CD14-positive monocyte (primary cell): Measurements from ENCODE around the gene RASAL2. TPM values are rescaled to one million over a fixed set of nuclear protein-coding genes. Genes with fewer than 3 reads are reported as not detected.

Experiments used
- DNase-seq, 3 donors: peaks; one replicate each; pipeline ENCODE4 v3.0.0-alpha.2; 2011 to 2022
- H2AFZ ChIP-seq: 2 replicates; pipeline ENCODE4 v1.6.0; 2012; ENCODE audit warnings: mild to moderate bottlenecking, low read depth, low read length, inconsistent platforms; ENCODE audit not compliant: insufficient read depth, poor library complexity, severe bottlenecking
- H3K27ac ChIP-seq, 2 donors: 1 replicate in 1 of 2; 2 replicates in 1 of 2; pipeline ENCODE4 v1.5.1; 2012 to 2013; ENCODE audit warnings: low read length in 2 of 2, control low read depth in 1 of 2, inconsistent platforms in 1 of 2, low read depth in 1 of 2, mild to moderate bottlenecking in 1 of 2
- H3K27me3 ChIP-seq, 2 donors: one replicate each; pipeline versions ENCODE4 v1.6.0 to v1.6.1; 2011 to 2013; ENCODE audit warnings: low read length in 2 of 2; ENCODE audit not compliant: control insufficient read depth in 2 of 2, insufficient read depth in 2 of 2
- H3K36me3 ChIP-seq, 2 donors: replicated peaks in 1 of 2; 1 replicate in 1 of 2; 2 replicates in 1 of 2; pipeline versions ENCODE4 v1.5.1 to v1.6.1; 2012 to 2013; ENCODE audit warnings: low read length in 2 of 2, control low read depth in 1 of 2, inconsistent platforms in 1 of 2, mild to moderate bottlenecking in 1 of 2; ENCODE audit not compliant: insufficient read depth in 2 of 2, control insufficient read depth in 1 of 2
- H3K4me1 ChIP-seq, 2 donors: 1 replicate in 1 of 2; 2 replicates in 1 of 2; pipeline versions ENCODE4 v1.5.1 to v1.6.1; 2012 to 2013; ENCODE audit warnings: low read length in 2 of 2, control low read depth in 1 of 2, inconsistent platforms in 1 of 2, mild to moderate bottlenecking in 1 of 2, moderate library complexity in 1 of 2; ENCODE audit not compliant: insufficient read depth in 2 of 2, control insufficient read depth in 1 of 2
- H3K4me2 ChIP-seq: replicated peaks from 2 replicates; pipeline ENCODE3; 2012; ENCODE audit warnings: low read length, moderate library complexity, mild to moderate bottlenecking; ENCODE audit not compliant: poor library complexity, severe bottlenecking; ENCODE audit errors: extremely low read depth
- H3K4me3 ChIP-seq, 3 experiments: fragments of 200-600 bp in 1 of 3; sonication (generic) in 1 of 3; replicated peaks in 1 of 3; 1 replicate in 2 of 3; 2 replicates in 1 of 3; pipeline ENCODE4 v1.5.1; 2011 to 2013; ENCODE audit warnings: low read length in 3 of 3, mild to moderate bottlenecking in 3 of 3, control low read depth in 2 of 3, low read depth in 2 of 3, inconsistent platforms in 1 of 3, moderate library complexity in 1 of 3
- H3K79me2 ChIP-seq: 2 replicates; pipeline ENCODE4 v1.6.0; 2012; ENCODE audit warnings: mild to moderate bottlenecking, control low read depth, inconsistent platforms, low read length, moderate library complexity; ENCODE audit not compliant: insufficient read depth
- H3K9ac ChIP-seq: 2 replicates; pipeline ENCODE4 v1.6.0; 2017; ENCODE audit warnings: low read length, mild to moderate bottlenecking; ENCODE audit not compliant: insufficient read depth, poor library complexity, severe bottlenecking
- H3K9me3 ChIP-seq, 2 donors: replicated peaks in 1 of 2; 1 replicate in 1 of 2; 2 replicates in 1 of 2; pipeline versions ENCODE4 v1.5.1 to v1.6.1; 2012 to 2013; ENCODE audit warnings: low read length in 2 of 2, control low read depth in 1 of 2; ENCODE audit not compliant: control insufficient read depth in 1 of 2, insufficient read depth in 1 of 2
- H4K20me1 ChIP-seq: 2 replicates; pipeline ENCODE4 v1.6.0; 2012; ENCODE audit warnings: mild to moderate bottlenecking, low read length, control low read depth, moderate library complexity; ENCODE audit not compliant: insufficient read depth
- H3K27ac Mint-ChIP-seq, 7 donors: one replicate each; pipeline ENCODE4 v1.8.0; 2020; ENCODE audit warnings: mild to moderate bottlenecking in 7 of 7, mixed read lengths in 7 of 7, moderate library complexity in 6 of 7, inconsistent platforms in 2 of 7
- H3K27me3 Mint-ChIP-seq, 3 donors: one replicate each; pipeline ENCODE4 v1.8.0; 2021 to 2022; ENCODE audit warnings: low read depth in 3 of 3, mild to moderate bottlenecking in 3 of 3, mixed read lengths in 3 of 3, moderate library complexity in 3 of 3, inconsistent platforms in 1 of 3
- H3K36me3 Mint-ChIP-seq, 2 donors: one replicate each; pipeline ENCODE4 v1.8.0; 2020; ENCODE audit warnings: mixed read lengths in 2 of 2, inconsistent platforms in 1 of 2, mild to moderate bottlenecking in 1 of 2
- H3K4me1 Mint-ChIP-seq: one replicate; pipeline ENCODE4 v1.8.0; 2020; ENCODE audit warnings: mild to moderate bottlenecking, mixed read lengths
- H3K4me3 Mint-ChIP-seq, 2 donors: one replicate each; pipeline ENCODE4 v1.8.0; 2020; ENCODE audit warnings: mild to moderate bottlenecking in 2 of 2, mixed read lengths in 2 of 2, moderate library complexity in 1 of 2
- H3K9me3 Mint-ChIP-seq, 7 donors: one replicate each; pipeline ENCODE4 v1.8.0; 2020 to 2022; ENCODE audit warnings: mixed read lengths in 7 of 7, mild to moderate bottlenecking in 6 of 7, moderate library complexity in 6 of 7, inconsistent platforms in 2 of 7
- WGBS: methylation state at CpG from one replicate; pipeline ENCODE4 v1.1.5; 2013; ENCODE audit warnings: missing lambda C conversion rate; ENCODE audit not compliant: insufficient coverage; 5-methylcytosine and 5-hydroxymethylcytosine counted together
- intact Hi-C, 2 donors: fragments of 100-400 bp; cut with micrococcal nuclease; formaldehyde crosslinking; loops; one replicate each; pipeline versions ENCODE4 v1.15.0 to v1.15.1; 2023
- polyA plus RNA-seq, 3 donors: library from polyadenylated mRNA; depleted of rRNA in 1 of 3; unstranded in 2 of 3; stranded (reverse) in 1 of 3; fragments of 300-500 nt in 2 of 3; fragments of >200 nt in 1 of 3; fragmentation: Illumina TruSeq in 2 of 3; gene quantifications; 1 replicate in 2 of 3; 2 replicates in 1 of 3; pipeline ENCODE4 v1.2.3, GENCODE V29; 2012 to 2021
- TF ChIP-seq, protein P1 (sequence below): fragments of 200-600 bp; IDR thresholded peaks from one replicate; pipeline ENCODE4 v1.8.0; 2022; ENCODE audit warnings: antibody characterized with exemption, mild to moderate bottlenecking

Gene RASAL2
- polyA plus RNA-seq, 3 donors, result 0.15 to 1.00 (median 0.63) TPM

DNA sequence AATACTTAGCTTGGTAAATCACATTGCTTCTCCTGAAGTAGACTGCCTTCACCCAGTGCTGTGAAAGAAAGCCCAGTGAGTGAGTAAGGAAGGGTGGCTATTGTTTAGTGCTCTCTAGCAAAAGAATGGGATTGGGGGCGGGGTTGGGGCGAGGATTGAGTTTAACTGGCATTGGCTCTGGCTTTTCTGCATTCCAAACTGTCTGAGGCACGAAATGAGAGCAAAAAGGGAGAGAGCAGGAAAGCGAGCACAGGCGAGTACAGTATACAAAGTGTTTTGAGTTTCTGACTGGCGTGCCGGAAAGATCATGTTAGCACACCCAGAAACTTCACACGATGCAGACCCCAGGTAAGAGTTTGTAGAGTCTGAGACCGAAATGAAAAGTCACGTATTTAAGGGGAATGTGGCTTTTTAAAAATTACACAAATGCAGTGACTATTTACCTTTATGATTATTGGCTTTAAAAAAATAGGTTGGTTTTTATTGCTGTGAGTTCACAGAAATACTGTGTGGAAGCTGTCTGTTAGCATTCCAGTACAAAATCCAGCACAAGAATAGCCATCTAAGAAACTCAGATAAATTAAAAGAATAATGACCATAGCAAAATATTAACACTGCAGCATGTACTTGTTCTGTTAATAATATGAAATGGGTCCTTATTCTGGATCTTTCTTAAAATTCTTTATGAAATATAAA is 247.5 kb downstream of the RASAL2 start:
- 96% methylated on average over 3 of the region's 10 CpGs for WGBS
- no peak overlapping the region for H3K4me3 ChIP-seq
- no peaks in the 10 kb centered on the region for H3K79me2 ChIP-seq
- H2AFZ ChIP-seq, result no peak overlapping the region
- H3K4me2 ChIP-seq, result no peak overlapping the region
- H3K27ac ChIP-seq, result no peak overlapping the region
- no peak overlapping the region for H3K4me3 Mint-ChIP-seq
- H3K9me3 Mint-ChIP-seq, result no peaks in the 10 kb centered on the region
- H3K9me3 ChIP-seq, result no peaks in the 10 kb centered on the region
- no peaks in the 10 kb centered on the region for H3K36me3 ChIP-seq
- H3K27me3 ChIP-seq, result no peaks in the 10 kb centered on the region
- H3K4me1 ChIP-seq, result peaks cover 21 to 22% of the 10 kb centered on the region in 2 donors
- H3K36me3 Mint-ChIP-seq, result no peaks in the 10 kb centered on the region
- no peaks in the 10 kb centered on the region for H3K27me3 Mint-ChIP-seq
- no peak overlapping the region for H3K9ac ChIP-seq
- peaks cover 23% of the 10 kb centered on the region for H3K4me1 Mint-ChIP-seq
- no peak overlapping the region for H3K27ac Mint-ChIP-seq
- TF ChIP-seq, protein P1, sequence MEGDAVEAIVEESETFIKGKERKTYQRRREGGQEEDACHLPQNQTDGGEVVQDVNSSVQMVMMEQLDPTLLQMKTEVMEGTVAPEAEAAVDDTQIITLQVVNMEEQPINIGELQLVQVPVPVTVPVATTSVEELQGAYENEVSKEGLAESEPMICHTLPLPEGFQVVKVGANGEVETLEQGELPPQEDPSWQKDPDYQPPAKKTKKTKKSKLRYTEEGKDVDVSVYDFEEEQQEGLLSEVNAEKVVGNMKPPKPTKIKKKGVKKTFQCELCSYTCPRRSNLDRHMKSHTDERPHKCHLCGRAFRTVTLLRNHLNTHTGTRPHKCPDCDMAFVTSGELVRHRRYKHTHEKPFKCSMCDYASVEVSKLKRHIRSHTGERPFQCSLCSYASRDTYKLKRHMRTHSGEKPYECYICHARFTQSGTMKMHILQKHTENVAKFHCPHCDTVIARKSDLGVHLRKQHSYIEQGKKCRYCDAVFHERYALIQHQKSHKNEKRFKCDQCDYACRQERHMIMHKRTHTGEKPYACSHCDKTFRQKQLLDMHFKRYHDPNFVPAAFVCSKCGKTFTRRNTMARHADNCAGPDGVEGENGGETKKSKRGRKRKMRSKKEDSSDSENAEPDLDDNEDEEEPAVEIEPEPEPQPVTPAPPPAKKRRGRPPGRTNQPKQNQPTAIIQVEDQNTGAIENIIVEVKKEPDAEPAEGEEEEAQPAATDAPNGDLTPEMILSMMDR, result no peak
- DNase-seq, result no peak
- intact Hi-C loops, result no loop called here
- no peaks in the 10 kb centered on the region for H4K20me1 ChIP-seq

DNA sequence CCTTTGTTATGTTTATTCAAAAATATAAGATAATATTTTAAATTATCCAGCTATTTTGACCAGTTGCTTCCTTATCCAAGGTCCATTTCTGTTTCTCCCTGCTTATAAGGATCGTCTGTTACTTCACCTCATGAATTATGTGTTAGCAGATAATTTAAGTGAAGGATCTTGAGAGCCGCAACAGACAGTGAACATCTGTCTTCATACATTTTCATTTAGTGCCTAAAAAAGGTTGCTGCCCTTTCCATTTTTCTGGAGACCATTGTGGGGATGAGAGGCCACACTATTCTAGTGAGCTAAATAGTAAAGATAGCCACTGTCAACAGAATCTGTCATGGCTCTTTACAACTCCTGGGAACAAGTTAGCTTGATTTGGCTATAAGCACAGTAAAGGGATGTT is 248.8 kb downstream of the RASAL2 start:
- no peaks in the 10 kb centered on the region for H3K79me2 ChIP-seq
- intact Hi-C loops, result no loop called here

More for the DNA sequence above, 248.8 kb downstream of the RASAL2 start:
- no peak overlapping the region for H3K4me2 ChIP-seq
- Mint-ChIP-seq H3K9me3 (no peaks in the 10 kb centered on the region), H3K27ac (no peak overlapping the region), H3K27me3 (no peaks in the 10 kb centered on the region), H3K4me3 (no peak overlapping the region), H3K4me1 (peaks cover 24% of the 10 kb centered on the region), H3K36me3 (no peaks in the 10 kb centered on the region)
- H3K4me1 ChIP-seq, result peaks cover 21 to 22% of the 10 kb centered on the region in 2 donors
- no peak overlapping the region for H3K4me3 ChIP-seq
- no CpG with 5 or more reads among the region's 2 CpGs for WGBS
- no peak overlapping the region for H2AFZ ChIP-seq
- H3K36me3 ChIP-seq, result no peaks in the 10 kb centered on the region
- no peak overlapping the region for H3K27ac ChIP-seq
- TF ChIP-seq, protein P1, result no peak
- no peak for DNase-seq
- no peaks in the 10 kb centered on the region for H4K20me1 ChIP-seq
- no peak overlapping the region for H3K9ac ChIP-seq
- no peaks in the 10 kb centered on the region for H3K27me3 ChIP-seq
- H3K9me3 ChIP-seq, result no peaks in the 10 kb centered on the region
